NCI-H1092 treated with DMSO at 0.1 percent for 48 hours (cell line): ENCODE data around the gene CRISPLD2.

Experiments
- DNase-seq: peaks from one replicate; lab custom pipeline; 2025; lab: John Stamatoyannopoulos, UW

Gene CRISPLD2, protein sequence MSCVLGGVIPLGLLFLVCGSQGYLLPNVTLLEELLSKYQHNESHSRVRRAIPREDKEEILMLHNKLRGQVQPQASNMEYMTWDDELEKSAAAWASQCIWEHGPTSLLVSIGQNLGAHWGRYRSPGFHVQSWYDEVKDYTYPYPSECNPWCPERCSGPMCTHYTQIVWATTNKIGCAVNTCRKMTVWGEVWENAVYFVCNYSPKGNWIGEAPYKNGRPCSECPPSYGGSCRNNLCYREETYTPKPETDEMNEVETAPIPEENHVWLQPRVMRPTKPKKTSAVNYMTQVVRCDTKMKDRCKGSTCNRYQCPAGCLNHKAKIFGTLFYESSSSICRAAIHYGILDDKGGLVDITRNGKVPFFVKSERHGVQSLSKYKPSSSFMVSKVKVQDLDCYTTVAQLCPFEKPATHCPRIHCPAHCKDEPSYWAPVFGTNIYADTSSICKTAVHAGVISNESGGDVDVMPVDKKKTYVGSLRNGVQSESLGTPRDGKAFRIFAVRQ

DNA sequence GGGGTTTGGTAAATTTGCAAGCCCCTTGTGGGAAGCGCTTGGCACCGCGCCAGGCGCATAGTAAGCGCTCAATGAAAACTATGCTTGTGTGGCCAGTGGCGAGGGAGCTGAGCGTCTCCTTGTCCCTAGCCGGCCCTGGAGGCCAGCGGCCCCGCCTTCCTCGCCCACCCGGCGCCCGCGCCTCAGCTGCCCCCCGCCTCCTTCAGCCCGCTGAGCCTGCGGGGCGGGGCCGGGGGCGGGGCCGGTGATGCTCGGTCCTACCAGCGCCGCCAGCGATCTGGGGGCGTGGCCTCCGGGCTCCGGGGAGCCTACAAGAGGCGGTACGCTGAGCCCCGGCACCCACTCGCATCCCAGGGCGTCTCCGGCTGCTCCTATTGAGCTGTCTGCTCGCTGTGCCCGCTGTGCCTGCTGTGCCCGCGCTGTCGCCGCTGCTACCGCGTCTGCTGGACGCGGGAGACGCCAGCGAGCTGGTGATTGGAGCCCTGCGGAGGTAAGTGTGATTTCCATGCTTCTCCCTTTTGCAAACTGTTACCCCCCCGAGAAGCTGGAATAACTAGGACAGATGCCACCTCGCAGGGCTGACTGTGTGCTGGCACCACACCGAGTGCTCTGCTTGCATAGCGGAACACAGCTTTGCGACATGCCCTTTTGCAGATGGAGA, at the start of gene CRISPLD2:
Gene CRISPLD2 (plus strand): TSS at position 342 of the 661 bp plus-strand sequence. CDS start 18,511 bp downstream, outside the sequence.
- DNase-seq: peak; percentile 90

DNA sequence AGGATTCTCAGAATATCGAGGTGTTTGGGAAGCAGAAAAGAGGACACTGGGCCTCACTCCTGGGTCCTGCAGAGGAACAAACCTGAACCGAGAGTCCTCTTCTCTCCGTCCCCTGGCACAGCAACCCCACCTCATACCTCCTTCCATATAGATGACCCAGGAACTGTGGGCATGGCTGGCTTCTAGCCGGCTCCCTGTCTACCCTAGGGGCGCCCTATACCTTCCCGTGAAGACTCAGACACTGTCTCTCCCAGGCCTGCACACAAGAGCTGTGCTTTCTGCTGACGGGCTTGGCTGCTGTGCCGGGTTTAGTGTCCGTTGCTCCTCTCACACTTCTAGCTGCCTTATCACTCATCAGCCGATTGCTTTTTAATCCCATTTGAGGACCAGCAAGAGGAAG, 46.5 kb upstream of the CRISPLD2 start:
- DNase-seq: no peak

DNA sequence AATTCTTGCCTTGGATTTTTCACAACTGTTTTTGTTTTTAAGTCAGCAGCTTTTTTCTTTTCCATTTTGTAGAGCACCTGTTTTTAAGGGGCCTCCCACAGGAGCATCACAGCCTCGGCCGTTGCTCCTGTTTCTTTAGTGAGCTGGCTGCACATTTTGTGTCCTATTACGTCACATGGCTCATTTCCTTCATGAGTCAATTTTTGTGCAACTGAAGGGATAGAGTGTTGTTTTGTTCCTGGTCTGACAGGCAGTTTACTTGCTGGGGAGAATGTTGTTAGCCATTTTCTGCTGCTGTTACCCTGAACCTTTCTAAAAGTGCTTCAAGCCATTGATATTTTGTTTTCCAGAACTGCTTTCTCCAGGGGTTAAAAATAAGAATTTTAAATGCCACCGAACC, 45.0 kb upstream of the CRISPLD2 start:
- no peak for DNase-seq

DNA sequence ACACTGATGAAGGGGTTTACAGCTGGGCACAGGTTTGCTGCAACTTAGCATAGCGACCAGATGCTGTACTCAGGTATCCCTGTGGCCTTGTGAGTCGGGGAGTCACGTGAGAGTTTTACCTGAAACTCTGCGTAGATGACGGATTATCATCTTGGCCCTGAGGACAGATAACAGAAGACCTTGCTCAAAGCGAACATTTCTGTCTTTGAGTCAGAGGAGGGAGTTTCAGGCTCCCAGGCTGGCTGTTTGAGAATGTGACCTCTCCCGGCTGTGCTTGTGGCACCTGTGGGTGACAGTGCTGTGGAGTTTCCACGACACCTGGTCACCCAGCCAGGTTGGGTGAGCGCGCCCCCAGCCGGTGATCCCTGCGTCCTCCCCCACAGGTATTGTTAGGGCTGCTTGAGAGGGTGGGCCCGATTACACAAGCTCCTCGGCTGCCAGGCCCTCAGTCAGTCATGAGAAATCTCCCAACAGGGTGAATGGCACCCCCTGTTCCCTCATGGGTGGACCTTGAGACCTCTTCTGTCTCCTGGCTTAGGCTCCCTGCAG, 44.4 kb upstream of the CRISPLD2 start:
- DNase-seq: no peak

DNA sequence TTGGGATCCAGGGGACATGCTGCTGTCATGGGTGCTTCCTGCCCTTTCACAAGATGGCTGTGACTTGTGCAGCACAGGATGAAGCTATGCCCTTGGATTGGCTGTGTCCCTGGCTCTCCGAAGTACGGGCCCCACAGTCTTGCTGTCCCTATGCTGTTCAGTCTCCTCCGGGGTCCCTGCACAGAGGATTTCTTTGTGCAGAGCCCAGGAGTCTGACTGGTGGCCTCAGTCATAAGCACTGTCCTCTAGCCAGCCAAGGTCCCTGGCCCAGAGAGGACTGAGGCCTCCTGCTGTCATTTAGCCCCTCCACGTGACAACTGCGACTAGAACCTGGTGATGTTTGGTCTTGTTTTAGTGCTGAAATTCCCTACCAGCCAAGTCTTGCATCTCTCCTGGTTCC, 42.4 kb upstream of the CRISPLD2 start:
- no peak for DNase-seq

DNA sequence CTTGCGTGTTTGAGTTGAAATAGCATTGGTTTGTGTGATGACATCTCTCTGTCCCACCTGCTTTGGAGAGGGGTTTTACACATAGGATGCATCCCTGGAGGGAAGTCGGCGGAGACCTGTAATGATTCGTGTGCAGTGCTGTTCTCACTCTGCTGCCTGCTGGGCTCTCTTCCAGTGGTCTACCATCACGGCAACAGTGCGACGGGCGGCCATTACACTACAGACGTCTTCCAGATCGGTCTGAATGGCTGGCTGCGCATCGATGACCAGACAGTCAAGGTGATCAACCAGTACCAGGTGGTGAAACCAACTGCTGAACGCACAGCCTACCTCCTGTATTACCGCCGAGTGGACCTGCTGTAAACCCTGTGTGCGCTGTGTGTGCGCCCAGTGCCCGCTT, 41.1 kb upstream of the CRISPLD2 start:
- DNase-seq: no peak

DNA sequence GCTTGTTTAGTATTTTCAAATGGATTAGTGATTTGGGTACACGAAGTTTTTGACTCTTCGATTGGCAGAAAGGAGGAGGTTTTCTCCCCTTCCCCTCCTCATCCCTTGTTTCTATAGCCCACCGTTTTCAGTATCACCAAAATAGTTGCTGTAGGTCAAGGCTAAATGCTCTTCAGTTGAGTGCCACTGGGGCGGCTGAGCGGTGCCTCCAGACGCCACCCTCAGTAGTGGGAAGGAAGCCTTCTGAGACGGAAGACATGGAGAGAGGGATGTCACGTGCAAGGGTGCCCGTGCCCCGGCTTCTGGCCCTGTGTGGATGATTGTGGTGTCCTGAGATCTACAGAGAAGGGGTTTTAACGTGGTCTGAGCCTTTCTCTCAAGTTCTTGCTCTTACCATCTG, 39.7 kb upstream of the CRISPLD2 start:
- no peak for DNase-seq

DNA sequence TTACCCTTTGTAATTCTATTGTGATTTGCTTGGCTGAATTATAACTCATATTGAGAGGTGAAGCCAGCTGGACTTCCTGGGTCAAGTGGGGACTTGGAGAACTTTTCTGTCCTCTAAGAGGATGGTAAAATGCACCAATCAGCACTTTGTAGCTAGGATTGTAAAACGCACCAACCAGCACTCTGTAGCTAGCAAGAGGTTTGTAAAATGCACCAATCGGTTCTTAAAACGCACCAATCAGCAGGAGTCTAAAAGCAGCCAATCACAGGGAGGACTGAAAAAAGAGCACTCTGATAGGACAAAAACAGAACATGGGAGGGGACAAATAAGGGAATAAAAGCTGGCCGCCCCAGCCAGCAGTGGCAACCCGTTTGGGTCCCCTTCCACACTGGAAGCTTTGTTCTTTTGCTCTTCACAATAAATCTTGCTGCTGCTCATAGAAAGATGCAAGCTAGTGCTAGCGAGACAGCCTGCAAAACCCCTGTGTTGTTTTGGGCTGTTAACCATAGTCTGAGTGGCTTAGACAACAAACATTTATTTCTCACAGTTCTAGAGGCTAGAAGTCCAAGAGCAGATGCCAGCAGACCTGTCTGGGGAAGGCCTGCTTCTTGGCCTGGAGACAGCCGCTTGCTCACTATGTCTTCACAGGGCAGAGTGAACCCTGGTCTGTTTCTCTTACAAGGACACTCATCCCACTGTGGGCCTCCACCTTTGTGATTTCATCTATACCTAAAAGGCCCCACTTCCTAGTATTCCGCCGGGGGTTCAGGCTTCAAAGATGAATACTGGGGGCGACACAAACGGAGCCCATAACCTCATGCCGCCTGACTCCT, 39.0 kb upstream of the CRISPLD2 start:
- no peak for DNase-seq

DNA sequence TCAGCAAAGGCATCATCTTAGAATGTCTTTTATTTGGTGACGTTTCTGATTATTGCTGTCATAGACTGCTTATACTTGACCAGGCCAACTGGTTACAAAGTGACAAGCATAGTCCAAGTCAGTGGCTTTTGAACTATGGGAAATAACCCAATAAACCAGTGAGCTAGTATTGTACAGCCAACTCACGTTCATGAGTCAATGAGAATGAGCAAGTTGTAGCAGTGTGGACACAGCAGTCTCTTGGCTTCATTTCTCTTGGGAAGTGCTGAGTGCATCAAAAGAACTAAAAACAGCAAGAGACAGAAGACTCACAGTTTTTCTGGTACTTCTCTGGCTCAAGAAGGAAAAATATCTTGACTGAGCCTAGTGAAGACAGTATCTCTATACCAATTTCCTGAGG, 36.9 kb upstream of the CRISPLD2 start:
- DNase-seq: no peak

DNA sequence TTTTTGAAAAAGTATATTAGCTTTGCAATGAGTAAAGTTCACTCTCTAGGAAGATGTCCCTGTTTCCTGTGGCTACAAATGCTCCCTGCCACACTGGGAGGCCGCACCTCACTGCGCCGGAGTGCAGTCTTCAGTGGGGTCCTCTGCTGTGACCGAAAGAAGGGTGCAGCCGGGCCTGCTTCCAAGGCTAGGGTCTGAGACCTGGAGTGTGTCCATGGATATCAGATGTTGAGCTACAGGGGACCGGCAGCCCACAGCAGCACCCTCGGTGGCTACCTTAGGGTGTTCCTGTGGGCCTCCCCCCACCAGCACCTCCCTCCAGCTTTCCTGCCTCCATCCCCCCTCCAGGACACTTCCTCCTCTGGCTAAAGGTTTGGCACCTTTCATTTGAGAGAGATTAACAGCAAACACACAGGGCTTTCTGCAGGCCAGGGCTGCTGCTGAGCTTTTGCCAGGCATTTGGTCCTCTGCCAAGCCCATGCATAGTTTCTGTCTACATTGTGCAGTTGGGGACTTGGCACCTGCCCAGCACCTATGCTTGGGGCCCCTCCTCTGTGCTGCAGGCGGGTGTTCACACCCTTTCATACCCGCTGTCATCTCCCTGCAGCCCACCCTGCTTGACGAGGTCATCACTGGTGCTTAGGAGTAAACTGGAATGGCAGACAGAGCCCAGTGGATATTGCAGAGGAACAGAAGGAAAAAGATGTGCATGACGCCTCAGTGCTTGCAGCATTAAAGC, 33.8 kb upstream of the CRISPLD2 start:
- DNase-seq: peak; percentile 83

DNA sequence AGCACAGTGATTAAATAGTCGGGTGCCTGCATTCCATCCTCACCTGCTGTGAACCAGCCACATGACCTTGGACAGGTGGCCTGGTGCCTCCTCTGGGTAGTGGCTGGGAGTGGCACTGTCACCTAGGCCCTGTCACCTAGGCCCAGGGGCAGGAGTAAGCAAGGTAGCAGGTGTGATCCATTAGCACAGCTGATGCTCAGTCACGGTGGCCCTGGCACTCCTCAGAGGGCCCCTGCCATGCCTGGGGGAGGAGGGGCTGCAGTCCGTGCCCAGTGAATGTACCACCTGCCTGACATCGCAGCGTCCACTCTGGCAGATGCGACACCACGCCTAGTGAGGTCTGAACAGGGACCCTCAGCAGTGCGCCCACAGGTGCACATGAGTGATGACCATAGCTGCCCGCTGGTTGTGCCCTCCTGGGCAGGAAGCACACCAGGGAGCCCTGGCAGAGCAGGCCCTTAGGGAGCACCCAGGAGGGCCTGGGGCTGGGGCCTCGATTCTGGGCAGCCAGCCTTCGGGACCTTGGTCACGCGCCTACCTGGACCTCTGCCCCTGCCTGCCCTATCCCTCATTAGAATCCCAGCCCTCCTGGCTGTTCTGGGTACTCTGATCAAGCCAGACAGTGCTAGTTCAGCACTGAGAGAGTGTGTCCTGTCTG, 33.1 kb upstream of the CRISPLD2 start:
- peak; percentile 51 for DNase-seq

DNA sequence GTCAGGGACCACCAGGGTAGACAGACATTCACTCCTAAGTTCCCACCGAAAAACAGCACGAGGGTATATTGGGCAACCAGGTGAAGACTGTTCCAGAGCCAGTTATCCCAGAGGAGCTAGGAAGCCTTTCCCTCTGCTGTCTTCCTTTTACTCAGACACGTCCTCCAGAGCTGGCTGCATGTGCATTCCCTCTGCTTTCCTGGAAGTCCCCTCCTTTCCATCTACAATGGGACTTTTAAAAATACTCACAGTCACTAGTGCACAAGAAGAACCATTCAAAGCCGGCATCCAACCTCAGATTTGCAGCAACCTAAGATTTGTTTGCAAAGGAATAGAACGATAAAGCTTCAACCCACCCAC, 32.5 kb upstream of the CRISPLD2 start:
- no peak for DNase-seq

DNA sequence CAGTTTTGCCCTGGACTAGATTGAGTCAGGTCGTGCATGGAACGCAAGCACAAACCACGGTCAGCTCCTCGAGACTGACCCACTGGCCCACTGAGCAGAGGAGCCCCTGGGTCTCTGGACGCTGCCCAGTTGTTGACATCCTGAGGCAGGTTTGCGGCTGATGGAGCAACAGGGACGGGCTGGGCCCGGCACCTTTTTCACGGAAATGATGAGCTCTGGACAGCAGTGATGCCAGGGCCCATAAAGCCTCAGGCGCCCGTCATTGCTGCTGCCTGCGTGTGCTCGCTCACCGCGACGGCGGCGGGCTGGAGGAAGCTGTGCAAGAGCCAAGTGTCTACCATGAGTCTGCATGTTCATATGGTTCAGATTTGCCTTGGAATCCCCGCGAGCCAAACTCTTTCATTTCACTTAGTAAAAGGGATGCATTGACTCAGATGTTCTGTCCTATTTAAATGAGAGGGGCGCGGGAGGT, 30.8 kb upstream of the CRISPLD2 start:
- DNase-seq: no peak

DNA sequence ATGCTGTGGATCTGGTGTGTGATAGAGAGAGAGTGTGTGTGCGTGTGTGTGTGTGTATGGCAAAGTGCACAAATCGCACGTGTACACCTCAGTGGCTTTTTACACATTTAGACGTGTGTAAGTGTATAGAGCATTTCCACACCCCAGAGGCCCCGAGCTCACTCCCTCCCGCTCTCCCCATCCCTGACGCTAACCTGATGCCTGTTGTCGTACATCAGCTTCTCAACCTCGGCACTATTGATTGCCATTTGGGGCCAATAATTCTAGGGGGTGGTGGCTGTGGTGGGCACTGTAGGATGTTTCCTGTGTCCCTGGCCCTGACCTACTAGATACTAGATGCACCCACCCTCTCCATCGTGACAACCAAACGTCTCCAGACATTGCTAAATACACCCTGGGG, 30.4 kb upstream of the CRISPLD2 start:
- no peak for DNase-seq

DNA sequence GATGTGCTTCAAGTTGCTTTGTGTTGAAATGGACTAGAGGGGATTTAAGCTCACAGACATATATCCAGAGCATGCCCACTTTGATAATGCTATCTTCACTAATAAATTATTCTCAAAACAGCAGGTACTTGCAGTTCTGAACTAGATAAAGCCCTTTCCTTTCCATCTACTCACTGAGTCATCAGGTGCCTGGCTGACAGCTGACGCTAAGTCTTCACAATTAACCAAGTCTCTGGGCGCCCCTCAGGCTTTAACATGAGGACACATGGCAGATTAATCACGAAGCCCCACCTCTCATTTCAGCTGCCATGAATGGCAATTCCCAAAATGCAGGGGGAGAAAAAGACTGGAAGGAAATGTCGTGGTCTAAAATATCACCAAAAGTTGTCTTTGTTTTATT, 29.5 kb upstream of the CRISPLD2 start:
- DNase-seq: no peak

DNA sequence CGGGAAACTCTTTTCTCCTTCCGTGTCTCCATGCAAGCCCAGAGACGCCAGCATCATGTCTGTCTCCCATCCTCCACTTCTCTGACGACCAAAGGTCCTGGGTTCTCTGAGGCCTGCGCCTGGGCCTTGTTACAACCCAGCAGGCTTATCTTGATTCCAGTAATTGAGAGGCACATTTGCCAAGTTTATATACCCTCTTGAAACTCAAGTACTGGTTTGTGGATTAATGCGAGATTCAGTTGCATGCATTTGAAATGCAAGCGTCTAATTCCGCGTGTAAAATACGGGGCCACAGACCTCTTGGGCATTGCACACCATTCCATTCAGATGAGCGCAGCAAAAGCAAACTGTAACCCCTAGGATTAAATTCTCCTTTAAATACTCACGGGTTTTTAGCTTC, 28.7 kb upstream of the CRISPLD2 start:
- DNase-seq: no peak

DNA sequence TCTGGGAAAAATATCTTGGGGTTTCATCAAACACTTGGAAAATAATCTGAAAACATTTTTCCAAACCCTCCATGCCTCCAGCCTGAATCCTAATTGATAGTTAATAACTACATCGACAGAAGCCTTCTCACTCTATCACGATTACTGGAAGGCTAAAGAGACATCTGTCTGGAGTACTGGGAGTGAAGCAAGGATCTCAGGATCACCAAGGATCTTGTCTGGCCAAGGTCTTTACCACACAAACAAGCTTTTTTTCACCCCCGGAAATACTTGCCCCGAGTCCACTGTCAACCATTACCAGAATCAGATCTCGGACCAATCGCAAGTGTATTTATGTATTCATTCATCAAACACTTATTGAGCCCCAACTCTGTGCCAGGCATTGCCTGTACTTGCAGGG, 28.3 kb upstream of the CRISPLD2 start:
- DNase-seq: no peak

DNA sequence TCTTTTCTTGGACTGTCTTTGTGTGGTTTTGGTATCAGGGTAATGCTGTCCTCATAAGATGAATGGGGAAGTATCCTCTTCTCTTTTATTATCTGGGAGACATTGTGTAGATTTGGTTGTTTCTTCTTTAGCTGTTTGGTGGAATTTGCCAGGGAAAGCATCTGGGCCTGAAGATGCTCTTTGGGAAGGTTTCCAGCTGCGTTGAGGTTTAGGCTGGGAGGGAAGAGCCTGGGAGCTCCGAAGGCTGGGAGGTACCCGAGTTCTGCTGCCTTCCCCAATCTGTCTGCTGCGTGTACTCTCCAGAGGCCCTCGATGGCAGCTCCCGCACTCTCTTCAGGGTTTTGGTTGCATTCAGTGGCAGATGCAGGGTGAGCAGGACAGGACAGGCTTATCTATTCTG, 25.6 kb upstream of the CRISPLD2 start:
- no peak for DNase-seq

DNA sequence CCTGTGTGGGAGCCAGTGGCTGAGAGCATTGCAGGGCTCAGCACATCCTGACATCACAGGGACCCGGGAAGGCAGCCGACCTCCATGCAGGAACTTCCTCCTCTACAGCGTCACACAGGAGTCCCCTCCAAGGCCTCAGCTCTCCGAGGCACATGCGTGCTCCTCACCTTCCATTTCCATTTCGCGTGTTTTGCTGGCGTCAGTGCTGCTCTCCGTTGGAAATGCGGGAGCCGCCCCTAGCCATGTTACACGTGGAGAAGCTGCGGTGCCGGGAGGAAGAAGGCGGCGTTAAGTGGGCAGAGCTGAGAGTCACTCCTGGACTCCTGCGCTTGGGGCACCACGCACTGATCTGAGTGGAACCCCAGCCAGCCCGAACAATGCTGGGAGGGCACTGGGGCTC, 25.2 kb upstream of the CRISPLD2 start:
- no peak for DNase-seq

DNA sequence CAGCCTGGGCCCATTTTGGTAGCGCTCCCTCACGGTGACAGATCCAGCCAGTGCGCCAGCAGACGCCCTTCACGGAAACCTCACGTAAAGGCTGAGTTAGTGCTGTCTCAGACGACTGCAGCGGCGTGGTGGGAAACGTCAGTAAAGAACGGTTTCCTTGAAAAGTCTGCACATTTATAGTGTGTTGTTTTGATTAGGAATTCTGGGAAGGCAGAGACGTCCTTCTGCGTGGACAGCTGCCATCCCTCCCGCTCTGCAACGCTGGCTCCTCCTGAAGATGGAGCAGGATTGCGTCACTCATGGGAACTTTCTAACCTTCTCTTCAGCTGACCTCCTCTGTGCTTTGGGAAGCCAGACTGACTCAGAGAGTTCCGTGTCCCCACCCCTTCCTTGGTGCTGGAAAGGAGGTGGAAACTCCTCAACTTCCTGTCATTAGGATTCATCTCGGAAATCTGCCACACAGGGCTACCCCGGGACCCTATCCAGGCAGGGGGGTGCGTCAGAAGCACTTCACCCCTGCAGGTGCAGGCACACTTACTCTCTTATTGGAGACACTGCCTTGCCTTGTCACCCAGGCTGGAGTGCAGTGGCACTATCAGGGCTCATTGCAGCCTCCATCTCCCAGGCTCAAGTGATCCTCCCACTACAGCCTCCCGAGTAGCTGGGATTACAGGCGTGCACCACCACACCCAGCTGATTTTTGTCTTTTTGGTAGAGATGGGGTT, 24.3 kb upstream of the CRISPLD2 start:
- no peak for DNase-seq
